ENCODE measurements around the gene RAB3C.

GRCh38 chr5:58736214-58736613, 153.3 kb downstream of the RAB3C start:
- TF ChIP-seq CTCF (IDR thresholded peaks at IDR 0.05; ENCODE audit: low read depth, low read length), result no peak
- TF ChIP-seq EZH2phosphoT487 (IDR thresholded peaks at IDR 0.05; ENCODE audit: low read depth), result no peak
